PC-3 (cell line): Measurements from ENCODE around the gene DNM2.

Experiments
- EZH2 ChIP-seq: fragments of 300-600 bp; sonication (generic); IDR thresholded peaks from one replicate; pipeline ENCODE4 v1.6.1; 2017; ENCODE audit warnings: antibody characterized with exemption, mild to moderate bottlenecking, low read length; ENCODE audit not compliant: unreplicated experiment
- EZH2phosphoT487 ChIP-seq: fragments of 300-600 bp; sonication (generic); IDR thresholded peaks from 2 replicates; pipeline ENCODE4 v1.6.1; 2018; ENCODE audit warnings: mild to moderate bottlenecking, antibody characterized with exemption, low read length, borderline replicate concordance
- TF ChIP-seq, protein P1 (sequence below): fragments of 300-600 bp; sonication (generic); conservative IDR thresholded peaks from 2 replicates; pipeline ENCODE4 v1.5.1; 2017; ENCODE audit warnings: antibody characterized with exemption, low read depth, mild to moderate bottlenecking, low read length

DNA sequence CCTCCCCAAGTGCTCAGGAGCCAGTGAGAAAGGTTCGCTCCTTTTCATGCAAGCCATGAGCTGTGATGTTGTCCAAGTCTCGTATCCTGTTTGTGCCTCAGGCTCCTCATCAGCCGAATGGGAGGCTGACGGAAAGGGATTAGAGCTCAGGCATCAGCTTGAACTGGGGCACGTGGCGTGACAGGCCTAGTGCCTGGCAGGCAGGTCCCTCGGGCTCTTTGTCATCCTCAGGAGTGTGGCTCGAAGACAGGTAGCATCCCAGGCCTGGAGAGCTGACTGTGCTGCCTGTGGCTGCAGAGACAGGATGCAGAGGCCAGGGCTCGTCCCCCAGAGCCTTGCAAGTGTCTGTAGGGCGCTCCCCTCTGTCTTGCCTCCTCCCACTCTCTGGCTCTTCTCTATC is 38.5 kb downstream of the DNM2 start:
- TF ChIP-seq, protein P1, sequence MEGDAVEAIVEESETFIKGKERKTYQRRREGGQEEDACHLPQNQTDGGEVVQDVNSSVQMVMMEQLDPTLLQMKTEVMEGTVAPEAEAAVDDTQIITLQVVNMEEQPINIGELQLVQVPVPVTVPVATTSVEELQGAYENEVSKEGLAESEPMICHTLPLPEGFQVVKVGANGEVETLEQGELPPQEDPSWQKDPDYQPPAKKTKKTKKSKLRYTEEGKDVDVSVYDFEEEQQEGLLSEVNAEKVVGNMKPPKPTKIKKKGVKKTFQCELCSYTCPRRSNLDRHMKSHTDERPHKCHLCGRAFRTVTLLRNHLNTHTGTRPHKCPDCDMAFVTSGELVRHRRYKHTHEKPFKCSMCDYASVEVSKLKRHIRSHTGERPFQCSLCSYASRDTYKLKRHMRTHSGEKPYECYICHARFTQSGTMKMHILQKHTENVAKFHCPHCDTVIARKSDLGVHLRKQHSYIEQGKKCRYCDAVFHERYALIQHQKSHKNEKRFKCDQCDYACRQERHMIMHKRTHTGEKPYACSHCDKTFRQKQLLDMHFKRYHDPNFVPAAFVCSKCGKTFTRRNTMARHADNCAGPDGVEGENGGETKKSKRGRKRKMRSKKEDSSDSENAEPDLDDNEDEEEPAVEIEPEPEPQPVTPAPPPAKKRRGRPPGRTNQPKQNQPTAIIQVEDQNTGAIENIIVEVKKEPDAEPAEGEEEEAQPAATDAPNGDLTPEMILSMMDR: no peak
- TF ChIP-seq EZH2: no peak
- no peak for TF ChIP-seq EZH2phosphoT487
